Heart left ventricle (tissue), 16 donors: ENCODE results near the gene SORCS2. TPM values are rescaled to one million over a fixed set of nuclear protein-coding genes. Genes with fewer than 3 reads are reported as not detected.

ENCODE experiments used
- ATAC-seq, 4 donors: fragments of 200-7000 bp; cut with Tn5 transposase; one replicate each; pipeline ENCODE4 v1.9.1; 2020 to 2022; ENCODE audit warnings: moderate library complexity in 4 of 4, mild to moderate bottlenecking in 3 of 4, moderate number of reproducible peaks in 1 of 4
- DNase-seq, 5 donors: peaks; one replicate each; pipeline ENCODE4 v3.0.0-alpha.2; 2020
- H3K27ac ChIP-seq, 12 donors: fragments of 200-600 bp; sonication (generic) in 4 of 12; one replicate each; pipeline versions ENCODE4 v1.5.0 to v1.8.0; 2016 to 2022; ENCODE audit warnings: mild to moderate bottlenecking in 2 of 12
- H3K27me3 ChIP-seq, 9 donors: fragments of 200-600 bp; sonication (generic) in 2 of 9; one replicate each; pipeline versions ENCODE4 v1.5.1 to v1.8.0; 2016 to 2022; ENCODE audit warnings: mild to moderate bottlenecking in 3 of 9
- H3K36me3 ChIP-seq, 9 donors: fragments of 200-600 bp; sonication (generic) in 2 of 9; one replicate each; pipeline versions ENCODE4 v1.5.0 to v1.8.0; 2018 to 2022; ENCODE audit warnings: mild to moderate bottlenecking in 2 of 9
- H3K4me1 ChIP-seq, 12 donors: fragments of 200-600 bp; sonication (generic) in 4 of 12; one replicate each; pipeline versions ENCODE4 v1.5.0 to v1.8.0; 2016 to 2022; ENCODE audit warnings: mild to moderate bottlenecking in 3 of 12
- H3K4me3 ChIP-seq, 12 donors: fragments of 200-600 bp; sonication (generic) in 4 of 12; one replicate each; pipeline versions ENCODE4 v1.5.0 to v1.8.0; 2017 to 2022; ENCODE audit warnings: mild to moderate bottlenecking in 9 of 12, moderate library complexity in 4 of 12
- H3K9me3 ChIP-seq, 12 donors: fragments of 200-600 bp; sonication (generic) in 4 of 12; one replicate each; pipeline versions ENCODE4 v1.5.0 to v1.8.0; 2016 to 2022; ENCODE audit warnings: mild to moderate bottlenecking in 1 of 12
- CTCF ChIP-seq, 12 donors: fragments of 200-600 bp; sonication (generic) in 4 of 12; IDR thresholded peaks; one replicate each; pipeline versions ENCODE4 v1.5.0 to v1.8.0; 2018 to 2022; ENCODE audit warnings: antibody characterized with exemption in 12 of 12, mild to moderate bottlenecking in 5 of 12
- POLR2A ChIP-seq, 2 donors: fragments of 450-650 bp; IDR thresholded peaks; one replicate each; pipeline ENCODE4 v1.6.1; 2017; ENCODE audit warnings: antibody characterized with exemption in 2 of 2, mild to moderate bottlenecking in 2 of 2, moderate library complexity in 2 of 2
- WGBS, 4 donors: extraction: QIAGEN DNeasy Blood & Tissue Kit in 2 of 4; methylation state at CpG; one replicate each; pipeline versions ENCODE4 v1.1.5 to v1.1.7; 2013 to 2018; 5-methylcytosine and 5-hydroxymethylcytosine counted together
- intact Hi-C, 10 donors: fragments of 100-400 bp; cut with DNase I; formaldehyde crosslinking; loops; one replicate each; pipeline versions ENCODE4 v1.11.1 to v1.14.2; 2022
- polyA plus RNA-seq, 2 donors: library from polyadenylated mRNA; stranded (reverse); fragments of 200-250 nt; gene quantifications; one replicate each; pipeline ENCODE4 v1.2.3, GENCODE V29; 2013
- total RNA-seq, 9 donors: library from RNA; depleted of rRNA in 2 of 9; stranded (reverse); fragments of >200 nt in 2 of 9; fragmentation: NEBNext Ultra II Directional in 3 of 9; extraction: Animal tissue kit (Norgen Biotek cat#: 25700) in 3 of 9; gene quantifications; one replicate each; pipeline versions ENCODE4 v1.1.0 to v1.2.4, GENCODE V29; 2016 to 2023
- donor health status: ischemic (EF 13 %, LVEDD 7.1; RV severe dilation, severe dysfunction).
- donor health status: healthy with polysubstance abuse.
- donor health status: DM: no; HTN: yes; CAD: no.
- donor health status: DM: no; HTN: no; CAD: no.
- donor health status: ischemic (EF 25% LVEDD 6.9; RV normal size, moderate dysfunction).
- donor health status: ischemic (EF 25% LVEDD 5.7; RV mildly dilated, moderate dysfunction).
- donor health status: healthy.
- donor health status: DM: yes; HTN: yes; CAD: no.
- donor health status: ischemic (EF 35%, LVEDD 5.7; RV mildly dilated, moderate dysfunction).
- donor health status: nonischemic (EF 11% LVEDD 7.7; RV severe dilation, severe dysfunction).
- donor health status: DM: yes; HTN: yes; CAD: no.
- donor health status: PGD.
- donor health status: ischemic (EF 29% LVEDD 5.4; RV normal size, mild dysfunction).
- donor health status: nonischemic (EF 23%, LVEDD 6.1; RV moderate dilation, normal function).

SORCS2 gene
- total and polyA plus RNA-seq, 11 donors, result 0.28 to 5.5 (median 2.4) TPM

DNA sequence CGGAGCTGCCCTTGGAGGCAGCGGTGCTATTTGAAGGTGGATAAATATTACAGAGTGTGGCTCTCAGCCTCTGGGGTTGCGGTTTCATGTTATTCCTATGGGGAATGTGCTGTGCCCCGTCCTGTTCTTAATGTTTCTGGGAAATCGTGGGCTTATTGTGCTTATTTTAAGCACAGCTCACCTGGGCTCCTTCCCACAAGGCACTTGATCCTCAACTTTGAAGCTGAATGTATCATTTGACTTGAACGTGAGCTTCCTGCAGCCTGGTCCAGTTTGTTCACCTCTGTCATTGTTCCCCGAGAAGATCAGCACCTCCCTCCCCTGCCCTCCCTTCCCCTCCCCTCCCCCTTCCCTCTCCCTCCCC is 3.9 kb downstream of the SORCS2 start:
- TF ChIP-seq CTCF (IDR thresholded peaks at IDR 0.05), result no peak
- TF ChIP-seq POLR2A (IDR thresholded peaks at IDR 0.05), result no peak
- Histone ChIP-seq H3K4me3 (no peak overlapping the region), H3K27me3 (peaks cover 0 to 30% (median 18%) of the 10 kb centered on the region in 9 donors), H3K9me3 (no peaks in the 10 kb centered on the region), H3K36me3 (no peaks in the 10 kb centered on the region), H3K4me1 (peaks cover 0 to 22% (median 12%) of the 10 kb centered on the region in 12 donors), H3K27ac (no peak overlapping the region)
- intact Hi-C loops, result loop anchor here in 4 of 10 donors (5.0 to 10.0 kb wide), 6 partner anchors 139 to 789 kb away; no protein-coding TSS in a partner anchor
- DNase-seq, result no peak
- no peak for ATAC-seq
- 45 to 53% (median 47%) methylated on average over 7 of the region's 7 CpGs for WGBS, 4 donors

GRCh38 chr4:7196736-7197135 is 4.4 kb downstream of the SORCS2 start:
- Histone ChIP-seq H3K36me3 (no peaks in the 10 kb centered on the region), H3K4me1 (peaks cover 0 to 25% (median 12%) of the 10 kb centered on the region in 12 donors), H3K9me3 (no peaks in the 10 kb centered on the region), H3K27ac (no peak overlapping the region), H3K4me3 (no peak overlapping the region), H3K27me3 (peaks cover 0 to 26% (median 18%) of the 10 kb centered on the region in 9 donors)
- intact Hi-C loops, result loop anchor here in 4 of 10 donors (5.0 to 10.0 kb wide), 6 partner anchors 138 to 788 kb away; no protein-coding TSS in a partner anchor
- DNase-seq (peak in 1 of 5 donors; percentile 6), ATAC-seq (no peak)
- WGBS, 4 donors, result 80 to 84% (median 82%) methylated on average over 5 of the region's 5 CpGs
- TF ChIP-seq CTCF (IDR thresholded peaks at IDR 0.05) (no peak), POLR2A (IDR thresholded peaks at IDR 0.05) (no peak)

GRCh38 chr4:7197910-7198309 is 5.6 kb downstream of the SORCS2 start:
- Histone ChIP-seq H3K27ac (no peak overlapping the region), H3K4me3 (no peak overlapping the region), H3K9me3 (no peaks in the 10 kb centered on the region), H3K36me3 (no peaks in the 10 kb centered on the region), H3K4me1 (peaks cover 0 to 19% (median 10%) of the 10 kb centered on the region in 12 donors), H3K27me3 (peaks cover 0 to 23% (median 17%) of the 10 kb centered on the region in 9 donors)
- ATAC-seq (no peak), DNase-seq (peak in 1 of 5 donors; percentile 28)
- no peak for TF ChIP-seq CTCF (IDR thresholded peaks at IDR 0.05)
- no peak for TF ChIP-seq POLR2A (IDR thresholded peaks at IDR 0.05)
- WGBS, 4 donors, result 70 to 86% (median 79%) methylated on average over 5 of the region's 5 CpGs
- intact Hi-C loops, result loop anchor here in 4 of 10 donors (5.0 to 10.0 kb wide), 6 partner anchors 137 to 787 kb away; no protein-coding TSS in a partner anchor

DNA sequence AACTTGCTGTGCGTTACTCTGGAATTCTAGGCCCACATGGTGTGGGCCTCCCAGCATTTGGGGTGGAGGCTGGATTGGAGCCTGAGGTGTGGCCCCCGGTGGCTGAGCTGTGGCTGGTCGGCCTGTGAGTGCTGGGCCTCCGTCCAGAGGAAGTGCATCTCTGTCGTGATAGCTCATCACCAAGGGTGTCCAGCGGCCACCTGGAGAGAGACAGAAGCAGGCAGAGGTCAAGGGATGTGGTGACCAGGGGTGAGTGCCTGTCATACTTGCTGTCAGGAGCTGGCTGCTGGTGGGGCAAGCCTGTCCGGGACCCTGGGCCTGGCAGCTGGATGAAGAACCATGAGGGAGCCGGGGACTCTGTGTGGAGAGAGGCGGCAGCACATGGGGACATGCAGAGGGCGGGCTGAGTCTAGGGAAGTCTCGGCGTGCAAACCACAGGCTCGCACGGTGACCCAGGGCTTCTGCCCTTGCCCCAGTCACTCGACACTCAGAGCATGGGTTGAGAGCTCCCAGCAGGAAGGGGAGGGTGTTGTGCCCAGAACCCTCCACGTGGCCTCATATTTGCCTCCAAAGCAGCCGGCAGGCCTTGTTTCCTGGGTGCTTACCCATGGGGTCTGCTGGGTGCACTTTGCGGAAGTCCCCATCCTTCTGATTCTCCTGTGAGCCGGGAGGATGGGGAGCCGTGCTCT is 6.2 kb downstream of the SORCS2 start:
- Histone ChIP-seq H3K36me3 (no peaks in the 10 kb centered on the region), H3K27ac (no peak overlapping the region), H3K4me1 (peaks cover 0 to 12% (median 4%) of the 10 kb centered on the region in 12 donors), H3K27me3 (peaks cover 0 to 16% (median 10%) of the 10 kb centered on the region in 9 donors), H3K4me3 (no peak overlapping the region), H3K9me3 (no peaks in the 10 kb centered on the region)
- ATAC-seq, result no peak
- no peak for DNase-seq
- TF ChIP-seq POLR2A (IDR thresholded peaks at IDR 0.05), result no peak
- no peak for TF ChIP-seq CTCF (IDR thresholded peaks at IDR 0.05)
- 79 to 83% (median 81%) methylated on average over 15 to 20 of the region's 20 CpGs for WGBS, 4 donors
- intact Hi-C loops, result loop anchor here in 4 of 10 donors (5.0 to 10.0 kb wide), 6 partner anchors 136 to 786 kb away; no protein-coding TSS in a partner anchor
